Measurements from ENCODE around the gene ISOC1. TPM values are rescaled to one million over a fixed set of nuclear protein-coding genes. Genes with fewer than 3 reads are reported as not detected.

The ISOC1 gene
- polyA plus RNA-seq, 1 experiment = 28.0 TPM

DNA sequence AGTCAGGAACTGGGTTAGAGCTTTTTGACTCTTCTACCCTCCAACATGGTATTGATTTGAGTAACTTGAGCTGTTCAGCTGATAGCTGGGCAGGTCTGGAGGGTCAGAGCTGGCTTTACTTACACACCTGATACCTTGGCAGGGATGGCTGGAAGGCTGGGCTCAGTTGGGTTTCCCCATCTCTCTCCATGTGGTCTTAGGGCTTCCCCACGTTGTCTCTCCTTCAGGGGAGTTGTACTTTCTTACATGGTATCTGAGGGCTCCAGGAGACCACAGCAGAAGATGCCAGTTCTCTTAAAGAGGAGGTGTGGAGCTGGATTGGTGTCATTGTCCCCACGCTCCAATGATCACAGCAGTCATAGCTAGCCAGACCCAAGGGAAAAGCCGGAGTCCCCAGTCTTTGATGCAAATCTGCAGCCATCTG is 25.6 kb downstream of the ISOC1 start:
- ChIA-PET CTCF (interaction anchor here (1.0 kb wide), 1 partner anchor 214 kb away, joined by 6 read pairs; no protein-coding TSS in a partner anchor), POLR2A (no interaction called here)
- no peak for DNase-seq (ENCODE audit: low read depth, low spot score)
- TF ChIP-seq, protein P1, sequence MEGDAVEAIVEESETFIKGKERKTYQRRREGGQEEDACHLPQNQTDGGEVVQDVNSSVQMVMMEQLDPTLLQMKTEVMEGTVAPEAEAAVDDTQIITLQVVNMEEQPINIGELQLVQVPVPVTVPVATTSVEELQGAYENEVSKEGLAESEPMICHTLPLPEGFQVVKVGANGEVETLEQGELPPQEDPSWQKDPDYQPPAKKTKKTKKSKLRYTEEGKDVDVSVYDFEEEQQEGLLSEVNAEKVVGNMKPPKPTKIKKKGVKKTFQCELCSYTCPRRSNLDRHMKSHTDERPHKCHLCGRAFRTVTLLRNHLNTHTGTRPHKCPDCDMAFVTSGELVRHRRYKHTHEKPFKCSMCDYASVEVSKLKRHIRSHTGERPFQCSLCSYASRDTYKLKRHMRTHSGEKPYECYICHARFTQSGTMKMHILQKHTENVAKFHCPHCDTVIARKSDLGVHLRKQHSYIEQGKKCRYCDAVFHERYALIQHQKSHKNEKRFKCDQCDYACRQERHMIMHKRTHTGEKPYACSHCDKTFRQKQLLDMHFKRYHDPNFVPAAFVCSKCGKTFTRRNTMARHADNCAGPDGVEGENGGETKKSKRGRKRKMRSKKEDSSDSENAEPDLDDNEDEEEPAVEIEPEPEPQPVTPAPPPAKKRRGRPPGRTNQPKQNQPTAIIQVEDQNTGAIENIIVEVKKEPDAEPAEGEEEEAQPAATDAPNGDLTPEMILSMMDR (IDR thresholded peaks at IDR 0.05; ENCODE audit: low read depth, low read length) = no peak
- Histone ChIP-seq H3K9me3 (ENCODE audit: control insufficient read depth, insufficient read depth, low read length) (no peaks in the 10 kb centered on the region), H3K27me3 (ENCODE audit: control insufficient read depth, insufficient read depth, low read length) (no peaks in the 10 kb centered on the region), H3K27ac (ENCODE audit: low read depth, low read length) (no peak overlapping the region), H3K4me3 (ENCODE audit: low read depth, low read length) (no peak overlapping the region)

DNA sequence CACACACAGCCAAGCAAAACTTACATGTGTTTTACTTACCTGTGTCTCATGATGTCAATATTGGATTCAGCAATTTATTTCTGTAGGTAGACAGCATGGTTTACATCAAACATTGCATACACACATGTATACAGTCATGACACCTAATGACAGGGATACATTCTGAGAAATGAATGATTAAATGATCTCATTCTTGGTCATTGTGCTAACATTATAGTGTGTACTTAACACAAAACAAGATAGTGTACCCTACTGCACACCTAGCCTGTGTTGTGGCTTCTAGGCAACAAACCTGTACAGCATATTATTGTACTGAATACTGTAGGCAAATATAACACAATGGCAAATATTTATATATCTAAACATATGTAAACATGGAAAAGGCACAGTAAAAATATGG is 28.0 kb downstream of the ISOC1 start:
- no peaks in the 10 kb centered on the region for H3K27me3 ChIP-seq (ENCODE audit: control insufficient read depth, insufficient read depth, low read length)
- H3K9me3 ChIP-seq (ENCODE audit: control insufficient read depth, insufficient read depth, low read length) = no peaks in the 10 kb centered on the region
- no peak overlapping the region for H3K27ac ChIP-seq (ENCODE audit: low read depth, low read length)
- DNase-seq (ENCODE audit: low read depth, low spot score) = no peak
- CTCF ChIA-PET = no interaction called here
- POLR2A ChIA-PET = no interaction called here
- TF ChIP-seq, protein P1 (IDR thresholded peaks at IDR 0.05; ENCODE audit: low read depth, low read length) = no peak
- H3K4me3 ChIP-seq (ENCODE audit: low read depth, low read length) = no peak overlapping the region

DNA sequence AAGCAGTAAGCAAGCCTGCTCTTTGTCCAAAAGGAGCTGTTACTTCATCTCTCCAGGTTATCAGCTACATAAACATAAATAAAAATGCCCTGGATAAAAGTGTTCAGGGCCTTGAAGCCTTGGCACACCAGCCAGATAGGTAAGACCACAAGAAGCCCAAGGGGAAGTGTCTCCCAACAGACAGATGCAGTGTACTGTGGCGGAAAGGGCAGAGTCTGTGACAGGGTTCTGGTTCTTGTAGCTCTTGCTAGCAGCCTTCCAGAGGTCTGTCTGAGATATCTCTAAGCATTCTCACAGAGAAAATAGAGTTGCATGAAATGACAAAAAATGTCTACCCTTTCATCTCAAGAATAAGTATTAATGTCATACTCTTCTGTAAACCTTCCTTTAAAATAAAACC is 30.1 kb downstream of the ISOC1 start:
- H3K9me3 ChIP-seq (ENCODE audit: control insufficient read depth, insufficient read depth, low read length) = no peaks in the 10 kb centered on the region
- no peak overlapping the region for H3K4me3 ChIP-seq (ENCODE audit: low read depth, low read length)
- no peak for DNase-seq (ENCODE audit: low read depth, low spot score)
- no peak overlapping the region for H3K27ac ChIP-seq (ENCODE audit: low read depth, low read length)
- POLR2A ChIA-PET = no interaction called here
- TF ChIP-seq, protein P1 (IDR thresholded peaks at IDR 0.05; ENCODE audit: low read depth, low read length) = no peak
- no peaks in the 10 kb centered on the region for H3K27me3 ChIP-seq (ENCODE audit: control insufficient read depth, insufficient read depth, low read length)
- CTCF ChIA-PET = interaction anchor here (1.0 to 2.2 kb wide), 3 partner anchors 7 to 220 kb away, joined by 4 to 10 read pairs (median 7); no protein-coding TSS in a partner anchor

DNA sequence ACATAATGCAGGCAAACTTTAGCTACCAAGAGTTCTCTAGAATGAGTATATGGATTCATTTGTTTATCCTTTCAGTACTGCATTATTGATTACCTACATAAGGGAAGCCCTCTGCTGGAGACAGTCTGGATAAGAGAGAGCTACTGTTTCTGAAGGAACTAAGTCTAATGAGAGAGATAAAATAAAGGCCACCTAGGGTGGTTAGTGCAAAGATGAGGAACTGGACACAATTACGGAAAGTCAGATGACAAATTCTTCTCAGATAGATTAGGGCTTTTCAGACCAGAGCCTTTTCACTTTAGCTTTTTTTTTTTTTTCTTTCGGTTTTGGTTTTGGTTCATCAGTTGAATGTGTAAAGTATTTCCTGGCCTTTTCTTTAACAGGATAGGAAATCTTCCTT is 31.3 kb downstream of the ISOC1 start:
- POLR2A ChIA-PET = no interaction called here
- TF ChIP-seq, protein P1 (IDR thresholded peaks at IDR 0.05; ENCODE audit: low read depth, low read length) = no peak
- no peak overlapping the region for H3K27ac ChIP-seq (ENCODE audit: low read depth, low read length)
- no peak overlapping the region for H3K4me3 ChIP-seq (ENCODE audit: low read depth, low read length)
- CTCF ChIA-PET = interaction anchor here (0.7 to 4.5 kb wide), 15 partner anchors 8 to 770 kb away, joined by 3 to 46 read pairs (median 5); no protein-coding TSS in a partner anchor
- no peaks in the 10 kb centered on the region for H3K9me3 ChIP-seq (ENCODE audit: control insufficient read depth, insufficient read depth, low read length)
- no peak for DNase-seq (ENCODE audit: low read depth, low spot score)
- H3K27me3 ChIP-seq (ENCODE audit: control insufficient read depth, insufficient read depth, low read length) = no peaks in the 10 kb centered on the region

DNA sequence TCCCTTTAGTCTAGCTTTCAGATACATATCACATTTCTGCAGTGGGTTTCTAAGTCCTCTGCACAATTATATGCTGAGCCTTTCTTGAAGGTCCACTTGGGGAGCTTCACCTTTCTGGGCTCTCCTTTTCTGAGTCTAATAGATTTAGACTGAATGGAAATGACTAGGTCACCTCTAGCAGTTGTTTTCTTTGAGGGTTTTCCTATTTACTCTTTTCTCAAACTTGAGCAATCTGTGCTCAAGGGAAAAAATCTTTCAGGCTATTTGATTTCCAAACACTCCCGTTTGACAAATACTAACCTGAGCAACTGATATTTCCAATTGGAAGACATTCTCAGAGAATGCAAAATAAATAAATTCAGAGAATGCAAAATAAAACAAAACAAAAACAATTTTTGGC is 39.0 kb downstream of the ISOC1 start:
- DNase-seq (ENCODE audit: low read depth, low spot score) = no peak
- ChIA-PET POLR2A (no interaction called here), CTCF (interaction anchor here (1.3 kb wide), 1 partner anchor 228 kb away, joined by 4 read pairs; no protein-coding TSS in a partner anchor)
- Histone ChIP-seq H3K27ac (ENCODE audit: low read depth, low read length) (no peak overlapping the region), H3K9me3 (ENCODE audit: control insufficient read depth, insufficient read depth, low read length) (no peaks in the 10 kb centered on the region), H3K4me3 (ENCODE audit: low read depth, low read length) (no peak overlapping the region), H3K27me3 (ENCODE audit: control insufficient read depth, insufficient read depth, low read length) (no peaks in the 10 kb centered on the region)
- TF ChIP-seq, protein P1 (IDR thresholded peaks at IDR 0.05; ENCODE audit: low read depth, low read length) = no peak
